HG02623 (cell line): Measurements from ENCODE around the gene RINT1.
"Not testable (repeated sequence)": the region's sequence is repeated elsewhere in the genome, so short reads cannot be mapped to it uniquely, and the experiment has no call there.

Experiments
- ATAC-seq: cut with Tn5 transposase; IDR thresholded peaks from one replicate; pipeline ENCODE4 v1.9.1; 2021; ENCODE audit warnings: moderate library complexity; ENCODE audit not compliant: unreplicated experiment

Gene RINT1

GRCh38 chr7:105596866-105597265, 64.9 kb downstream of the RINT1 start:
- no peak for ATAC-seq

- ATAC-seq = not testable (repeated sequence)
These were observed 67.1 kb downstream of the RINT1 start for GRCh38 chr7:105599080-105599479.

GRCh38 chr7:105599551-105599950, 67.5 kb downstream of the RINT1 start:
- ATAC-seq = no peak

GRCh38 chr7:105600720-105601550, 68.9 kb downstream of the RINT1 start:
- ATAC-seq = no peak

GRCh38 chr7:105602325-105603305, 70.6 kb downstream of the RINT1 start:
- ATAC-seq = no peak

GRCh38 chr7:105610165-105610930, 78.3 kb downstream of the RINT1 start:
- ATAC-seq = no peak

GRCh38 chr7:105611856-105612775, 80.1 kb downstream of the RINT1 start:
- no peak for ATAC-seq

GRCh38 chr7:105612806-105613205, 80.8 kb downstream of the RINT1 start:
- ATAC-seq = no peak

GRCh38 chr7:105613611-105614330, 81.8 kb downstream of the RINT1 start:
- no peak for ATAC-seq

- ATAC-seq = no peak
These were observed 82.4 kb downstream of the RINT1 start for GRCh38 chr7:105614341-105614840.
